Right kidney (tissue), 1 donor: ENCODE measurements around the gene REV1.

ENCODE experiments used
- DNase-seq: peaks from one replicate; pipeline ENCODE4 v3.0.0-alpha.2; 2016

The REV1 gene

GRCh38 chr2:99451280-99451679, 38.5 kb downstream of the REV1 start:
- no peak for DNase-seq

DNA sequence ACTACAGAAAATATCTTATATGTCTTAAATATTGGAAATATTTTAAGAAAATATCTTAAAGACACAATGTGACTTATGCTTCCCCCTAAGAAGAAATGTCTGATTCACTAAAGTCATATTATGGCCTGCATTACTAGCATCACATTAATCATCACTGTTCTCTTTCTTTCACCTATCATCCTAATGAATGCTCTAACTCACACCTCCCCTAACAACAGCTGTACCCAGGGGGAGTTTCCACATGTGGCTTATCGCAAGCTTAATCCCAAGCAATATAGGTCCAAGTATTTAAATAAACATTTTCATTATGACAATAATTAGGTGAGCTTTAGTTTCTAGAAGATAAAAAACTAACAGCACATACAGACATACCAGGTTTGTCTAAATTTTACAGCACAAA, 39.6 kb downstream of the REV1 start:
- no peak for DNase-seq

GRCh38 chr2:99448556-99448955, 41.3 kb downstream of the REV1 start:
- no peak for DNase-seq

DNA sequence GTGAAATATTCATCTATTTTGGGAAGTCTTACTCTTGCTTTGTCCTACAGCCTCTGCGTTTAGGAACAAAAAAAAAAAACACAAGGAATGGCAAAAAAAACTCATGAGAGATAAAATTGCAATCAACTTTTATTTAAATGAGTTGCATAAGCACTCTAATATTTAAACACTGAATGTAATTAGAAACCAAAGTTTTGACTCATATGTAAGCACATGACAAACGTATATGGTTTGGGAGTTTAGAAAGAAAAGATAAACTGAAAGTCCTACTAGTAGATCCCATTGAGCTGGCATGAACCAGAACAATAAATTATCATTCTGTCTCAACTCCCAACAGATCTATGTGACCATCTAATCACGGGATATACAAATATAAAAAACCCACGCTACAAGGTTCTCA, 44.8 kb downstream of the REV1 start:
- no peak for DNase-seq

- no peak for DNase-seq
Observed at GRCh38 chr2:99444222-99444621, 45.6 kb downstream of the REV1 start.

- DNase-seq = no peak
Observed at GRCh38 chr2:99442837-99443236, 47.0 kb downstream of the REV1 start.

- no peak for DNase-seq
Observed at GRCh38 chr2:99439971-99440505, 49.8 kb downstream of the REV1 start.

- DNase-seq = no peak
Observed at GRCh38 chr2:99436874-99437273, 52.9 kb downstream of the REV1 start.

DNA sequence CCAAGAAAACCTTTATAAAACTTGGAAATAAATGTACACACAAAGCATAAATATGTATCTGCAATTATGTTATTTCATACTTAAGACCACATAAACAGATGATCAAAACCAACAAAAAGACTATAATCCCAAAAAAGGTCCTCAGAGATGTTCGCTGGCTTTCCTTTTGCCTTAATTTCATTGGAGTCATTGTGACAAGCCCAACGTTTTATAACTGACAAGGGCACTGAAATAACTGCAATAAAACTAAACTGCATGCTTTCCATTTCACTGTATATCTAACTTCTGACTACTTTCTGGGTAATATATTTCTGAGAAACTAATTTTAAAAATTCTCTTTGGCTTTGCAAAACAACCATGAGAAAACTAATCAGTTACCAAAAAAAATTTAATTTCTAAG, 56.5 kb downstream of the REV1 start:
- DNase-seq = no peak

DNA sequence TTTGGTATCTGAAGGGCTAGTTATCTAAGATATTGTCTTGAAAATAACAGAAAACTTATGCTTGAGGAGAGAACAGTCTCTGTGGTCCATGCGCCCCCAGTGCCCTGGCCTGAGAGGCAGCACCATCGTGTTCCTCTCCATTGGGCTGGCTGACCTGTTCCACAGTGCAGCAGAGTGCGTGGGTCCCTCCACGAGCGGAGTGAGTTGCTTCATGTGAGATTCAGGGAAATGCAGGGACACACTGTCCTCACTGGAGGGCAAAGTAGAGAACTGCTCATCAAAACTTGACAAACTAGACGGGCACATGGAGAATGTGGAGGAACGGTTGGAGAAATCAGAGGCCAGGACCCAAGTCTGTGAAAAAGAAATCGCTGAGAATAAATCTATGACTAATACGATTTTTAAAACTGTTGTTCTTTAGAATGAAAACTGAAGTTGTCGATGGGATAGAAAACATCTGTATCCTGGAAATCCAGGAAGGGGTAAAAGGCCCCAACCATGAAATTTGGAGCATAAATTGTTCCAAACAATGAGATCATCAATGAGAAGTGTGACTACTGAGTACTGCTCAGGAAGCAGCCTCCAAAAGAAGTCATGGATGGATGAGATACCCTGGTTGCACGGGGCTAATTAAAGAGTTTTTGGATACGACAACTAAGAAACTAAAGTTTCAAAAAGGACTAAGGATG, 58.1 kb downstream of the REV1 start:
- DNase-seq = no peak

DNA sequence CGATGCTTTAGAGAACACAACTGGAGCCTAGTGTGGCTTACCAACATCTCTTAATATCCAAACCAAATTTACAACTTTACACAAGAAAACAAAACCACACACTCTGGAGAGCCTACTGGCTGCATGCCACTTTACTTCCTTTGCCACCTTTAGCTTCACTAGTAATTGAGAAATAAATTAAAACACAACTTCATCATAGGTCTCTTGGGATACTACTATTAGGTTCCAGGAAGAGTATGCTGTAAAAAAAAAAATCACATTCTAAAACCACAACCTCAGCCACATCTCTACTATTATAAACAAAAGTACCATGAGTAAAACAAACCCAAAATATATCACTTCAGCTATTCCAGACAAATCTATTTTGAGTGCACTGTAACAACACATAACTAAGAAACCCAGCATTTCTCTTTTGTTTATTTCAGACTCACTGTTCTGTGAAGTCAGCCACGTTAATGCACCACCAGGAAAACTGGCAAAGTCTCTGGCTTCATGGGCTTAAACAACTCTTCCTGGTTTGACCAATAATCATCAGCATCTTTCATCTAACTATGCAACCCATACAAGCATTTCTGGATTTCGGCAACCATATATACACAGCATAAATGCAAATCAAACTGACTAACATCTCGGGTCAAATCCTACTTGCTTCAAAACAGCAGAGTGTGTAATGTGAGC, 59.1 kb downstream of the REV1 start:
- DNase-seq = no peak

DNA sequence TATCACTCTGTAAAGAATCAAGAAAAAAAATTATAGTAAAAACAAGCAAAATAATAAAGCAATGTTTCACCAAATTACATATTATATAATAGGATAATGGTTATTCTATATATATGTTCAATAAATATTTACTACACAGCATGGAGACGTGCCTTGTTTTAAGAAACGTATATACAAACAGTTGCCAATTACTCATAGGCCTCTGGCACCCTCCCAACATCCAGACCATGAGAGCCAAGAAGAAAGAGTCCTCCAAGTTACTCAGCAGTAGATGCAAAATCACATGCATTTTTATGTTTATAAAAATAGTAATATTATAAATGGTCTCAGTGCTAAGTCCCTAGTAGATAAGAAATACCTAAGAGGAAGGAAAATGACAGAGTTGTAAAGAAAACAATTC, 64.8 kb downstream of the REV1 start:
- no peak for DNase-seq

GRCh38 chr2:99424371-99424770, 65.4 kb downstream of the REV1 start:
- DNase-seq = no peak

DNA sequence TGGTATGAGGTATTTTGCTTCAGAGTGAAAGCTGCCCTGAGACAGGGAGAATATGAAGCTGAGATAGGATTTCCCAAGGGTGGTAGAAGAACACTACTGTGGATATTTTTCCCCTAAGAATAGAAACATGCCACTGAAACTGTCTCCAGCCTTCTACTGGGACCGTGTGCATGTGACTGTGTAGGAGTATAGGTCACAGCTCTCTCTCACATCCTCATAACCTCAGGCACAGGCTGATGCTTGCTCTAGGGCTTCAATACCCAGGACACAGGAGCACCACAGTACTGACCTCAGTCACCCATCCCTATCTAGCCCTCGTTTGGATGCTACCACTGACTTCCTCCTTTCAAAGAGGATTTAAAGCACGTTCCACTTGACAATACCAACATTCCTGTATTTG, 67.2 kb downstream of the REV1 start:
- no peak for DNase-seq

DNA sequence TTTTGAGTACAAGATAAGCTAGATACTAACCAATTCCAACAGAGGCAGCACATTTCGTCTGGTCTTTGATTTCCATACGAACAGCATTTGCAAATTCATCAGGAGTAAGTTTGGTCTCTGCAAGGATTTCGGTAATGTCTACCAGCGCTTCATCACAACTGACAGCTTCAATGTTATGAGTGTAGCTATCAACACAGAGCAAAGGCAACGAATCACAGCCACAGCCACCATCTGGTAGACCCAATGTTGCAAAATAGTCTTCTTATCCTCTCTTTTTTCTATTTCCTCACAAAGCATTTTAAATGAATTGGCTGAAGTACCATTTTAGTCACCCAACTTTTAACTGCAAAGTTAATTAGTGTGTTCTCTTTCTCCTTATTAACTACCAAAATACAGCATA, 68.3 kb downstream of the REV1 start:
- no peak for DNase-seq

DNA sequence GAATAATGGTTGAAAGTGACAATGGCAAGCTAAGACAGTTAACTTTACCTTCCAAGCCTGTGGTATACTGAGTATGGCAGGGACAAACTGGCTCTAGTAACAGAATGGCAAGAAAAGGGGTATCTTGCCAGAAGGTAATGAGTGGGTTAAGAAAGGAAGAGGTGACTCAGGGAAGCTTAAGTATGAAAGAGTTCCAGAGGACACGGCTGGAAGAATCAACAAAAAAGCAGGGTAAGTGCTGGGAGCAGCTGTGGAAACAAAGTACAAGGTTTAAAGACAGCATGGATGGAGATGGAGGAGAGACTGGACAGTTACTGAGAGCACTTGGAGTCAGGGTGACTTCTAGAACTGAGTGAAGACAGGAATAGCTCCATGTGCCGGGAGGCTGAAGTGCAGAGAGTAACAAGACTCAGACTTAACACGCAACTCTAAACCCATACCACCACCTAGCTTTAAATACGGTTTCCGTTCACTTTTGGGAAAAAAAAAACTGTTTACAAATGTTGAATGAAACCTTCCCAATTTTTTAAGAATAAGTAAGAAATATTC, 69.0 kb downstream of the REV1 start:
- no peak for DNase-seq

- DNase-seq = no peak
Observed at GRCh38 chr2:99420031-99420430, 69.8 kb downstream of the REV1 start.

- DNase-seq = no peak
Observed at GRCh38 chr2:99417396-99417795, 72.4 kb downstream of the REV1 start.

DNA sequence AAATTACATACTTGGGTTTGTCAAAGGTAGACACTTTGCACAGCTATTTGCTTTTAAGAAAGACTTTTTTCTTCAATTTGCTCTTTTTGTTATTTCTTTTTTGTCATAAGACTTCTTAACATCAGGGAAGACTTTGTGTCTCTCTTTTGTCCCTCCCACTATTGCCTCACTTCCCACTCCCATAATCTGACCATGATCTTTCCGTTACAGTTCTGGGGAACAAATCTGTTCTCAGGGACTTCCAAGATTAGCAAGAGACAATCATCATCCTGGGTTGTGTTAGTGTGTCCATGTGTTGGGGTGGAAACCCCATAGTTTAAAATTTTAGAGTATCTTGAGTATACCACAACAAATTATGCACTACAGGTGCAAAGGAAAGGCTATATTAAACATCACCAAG, 75.3 kb downstream of the REV1 start:
- DNase-seq = no peak

- DNase-seq = no peak
Observed at GRCh38 chr2:99410276-99410675, 79.5 kb downstream of the REV1 start.

DNA sequence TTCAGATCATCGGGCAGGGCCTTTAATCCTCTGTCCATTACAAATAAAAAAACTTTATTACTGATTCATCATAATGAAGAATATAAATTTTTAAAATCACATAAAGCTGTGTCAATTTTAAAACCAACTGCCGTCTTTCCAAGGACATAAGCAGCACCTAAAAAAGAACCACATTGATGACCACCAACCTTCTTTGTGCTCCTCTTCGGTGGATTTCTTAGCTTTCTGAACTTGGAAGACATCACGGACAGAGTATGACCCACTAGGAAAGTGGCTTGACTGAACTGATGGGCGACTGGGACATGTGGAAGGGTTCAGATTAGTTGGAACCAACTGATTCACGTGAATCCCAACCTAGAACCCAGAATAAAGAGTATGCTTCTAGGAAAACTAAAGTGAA, 83.7 kb downstream of the REV1 start:
- no peak for DNase-seq

- DNase-seq = no peak
Observed at GRCh38 chr2:99404797-99405669, 84.8 kb downstream of the REV1 start.
